Measurements from ENCODE around the gene MAJIN. TPM values are rescaled to one million over a fixed set of nuclear protein-coding genes. Genes with fewer than 3 reads are reported as not detected.
"Not testable (repeated sequence)": the region's sequence is repeated elsewhere in the genome, so short reads cannot be mapped to it uniquely, and the experiment has no call there.

The MAJIN gene
- total and polyA plus RNA-seq, 7 donors: 0.25 TPM; not detected in 6

GRCh38 chr11:65013130-65013887 is 41.4 kb upstream of the MAJIN start:
- peak; percentile 97 for DNase-seq
- peaks cover 0 to 25% (median 19%) of the 10 kb centered on the region in 4 donors for H3K4me1 ChIP-seq
- TF ChIP-seq EP300 (IDR thresholded peaks at IDR 0.05) (no peak), POLR2A (IDR thresholded peaks at IDR 0.05) (peak; percentile 40 to 53), POLR2AphosphoS5 (IDR thresholded peaks at IDR 0.05) (peak; percentile 61 to 81 (median 72)), CTCF (IDR thresholded peaks at IDR 0.05) (peak; percentile 63 to 94 (median 84))
- H3K9me3 ChIP-seq: no peaks in the 10 kb centered on the region
- 6 to 12% methylated on average over 22 of the region's 22 CpGs for WGBS, 2 donors
- peak overlapping the region; percentile 99 to 100 (median 100) for H3K27ac ChIP-seq
- peak overlapping the region; percentile 60 to 92 (median 81) for H3K4me3 ChIP-seq
- intact Hi-C loops (cut with DNase I): loop anchor here (2.0 to 5.0 kb wide), 2 partner anchors 71 to 84 kb away; partner anchors contain the start of genes CDCA5, VPS51 and ZFPL1
- no peaks in the 10 kb centered on the region for H3K27me3 ChIP-seq
- peaks cover 0 to 5% (median under 1%) of the 10 kb centered on the region in 4 donors for H3K36me3 ChIP-seq

GRCh38 chr11:65008873-65009272 is 37.0 kb upstream of the MAJIN start:
- intact Hi-C loops (cut with DNase I): no loop called here
- no peaks in the 10 kb centered on the region for H3K36me3 ChIP-seq

GRCh38 chr11:65008016-65008415 is 36.1 kb upstream of the MAJIN start:
- WGBS, 2 donors: 65 to 74% methylated on average over 7 of the region's 7 CpGs
- Histone ChIP-seq H3K4me1 (peaks cover 0 to 4% (median 3%) of the 10 kb centered on the region in 4 donors), H3K27me3 (no peaks in the 10 kb centered on the region), H3K9me3 (no peaks in the 10 kb centered on the region), H3K4me3 (no peak overlapping the region), H3K27ac (no peak overlapping the region), H3K36me3 (no peaks in the 10 kb centered on the region)
- intact Hi-C loops (cut with DNase I): no loop called here
- no peak for TF ChIP-seq POLR2A (IDR thresholded peaks at IDR 0.05)
- no peak for DNase-seq

More at GRCh38 chr11:65008873-65009272, 37.0 kb upstream of the MAJIN start:
- TF ChIP-seq POLR2AphosphoS5 (IDR thresholded peaks at IDR 0.05) (no peak), POLR2A (IDR thresholded peaks at IDR 0.05) (no peak), CTCF (IDR thresholded peaks at IDR 0.05) (no peak), EP300 (IDR thresholded peaks at IDR 0.05) (no peak)
- no peak overlapping the region for H3K27ac ChIP-seq
- no peaks in the 10 kb centered on the region for H3K9me3 ChIP-seq
- WGBS, 2 donors: 77 to 86% methylated on average over 2 of the region's 2 CpGs
- no peaks in the 10 kb centered on the region for H3K27me3 ChIP-seq
- no peak overlapping the region for H3K4me3 ChIP-seq
- DNase-seq: no peak
- peaks cover 0 to 8% (median 7%) of the 10 kb centered on the region in 4 donors for H3K4me1 ChIP-seq

- H3K27ac ChIP-seq; intact Hi-C loops (cut with DNase I); H3K27me3 ChIP-seq; H3K36me3 ChIP-seq; DNase-seq; H3K4me1 ChIP-seq; H3K9me3 ChIP-seq; H3K4me3 ChIP-seq: not testable (repeated sequence)
- 79 to 82% methylated on average over 3 of the region's 3 CpGs for WGBS, 2 donors
Observed at GRCh38 chr11:65003968-65004367, 32.1 kb upstream of the MAJIN start.

- intact Hi-C loops (cut with DNase I): no loop called here
- Histone ChIP-seq H3K4me3 (no peak overlapping the region), H3K36me3 (no peaks in the 10 kb centered on the region), H3K27ac (no peak overlapping the region), H3K9me3 (no peaks in the 10 kb centered on the region), H3K27me3 (no peaks in the 10 kb centered on the region), H3K4me1 (no peaks in the 10 kb centered on the region)
- no peak for TF ChIP-seq POLR2AphosphoS5 (IDR thresholded peaks at IDR 0.05)
- TF ChIP-seq POLR2A (IDR thresholded peaks at IDR 0.05): no peak
- TF ChIP-seq EP300 (IDR thresholded peaks at IDR 0.05): no peak
- no peak for TF ChIP-seq CTCF (IDR thresholded peaks at IDR 0.05)
- DNase-seq: no peak
- WGBS, 2 donors: 84 to 94% methylated on average over 7 of the region's 7 CpGs
Observed at GRCh38 chr11:65003282-65003681, 31.4 kb upstream of the MAJIN start.
